B cell (primary cell): Measurements from ENCODE around the gene CCDC190.

ENCODE experiments used
- EZH2 ChIP-seq: IDR thresholded peaks from 2 replicates; pipeline ENCODE4 v1.6.1; 2012; ENCODE audit warnings: borderline replicate concordance, low read depth, mild to moderate bottlenecking, moderate library complexity, low read length; ENCODE audit not compliant: insufficient read depth, poor library complexity, severe bottlenecking
- TF ChIP-seq, protein P1 (sequence below): fragments of 200-600 bp; IDR thresholded peaks from one replicate; pipeline ENCODE4 v1.8.0; 2022; ENCODE audit warnings: antibody characterized with exemption, mild to moderate bottlenecking

- TF ChIP-seq, protein P1, sequence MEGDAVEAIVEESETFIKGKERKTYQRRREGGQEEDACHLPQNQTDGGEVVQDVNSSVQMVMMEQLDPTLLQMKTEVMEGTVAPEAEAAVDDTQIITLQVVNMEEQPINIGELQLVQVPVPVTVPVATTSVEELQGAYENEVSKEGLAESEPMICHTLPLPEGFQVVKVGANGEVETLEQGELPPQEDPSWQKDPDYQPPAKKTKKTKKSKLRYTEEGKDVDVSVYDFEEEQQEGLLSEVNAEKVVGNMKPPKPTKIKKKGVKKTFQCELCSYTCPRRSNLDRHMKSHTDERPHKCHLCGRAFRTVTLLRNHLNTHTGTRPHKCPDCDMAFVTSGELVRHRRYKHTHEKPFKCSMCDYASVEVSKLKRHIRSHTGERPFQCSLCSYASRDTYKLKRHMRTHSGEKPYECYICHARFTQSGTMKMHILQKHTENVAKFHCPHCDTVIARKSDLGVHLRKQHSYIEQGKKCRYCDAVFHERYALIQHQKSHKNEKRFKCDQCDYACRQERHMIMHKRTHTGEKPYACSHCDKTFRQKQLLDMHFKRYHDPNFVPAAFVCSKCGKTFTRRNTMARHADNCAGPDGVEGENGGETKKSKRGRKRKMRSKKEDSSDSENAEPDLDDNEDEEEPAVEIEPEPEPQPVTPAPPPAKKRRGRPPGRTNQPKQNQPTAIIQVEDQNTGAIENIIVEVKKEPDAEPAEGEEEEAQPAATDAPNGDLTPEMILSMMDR: no peak
- no peak for TF ChIP-seq EZH2
Observed at GRCh38 chr1:162846256-162847212, 14.4 kb downstream of the CCDC190 start.
